Prostate gland (tissue), 2 donors: ENCODE results near the gene VPS8. TPM values are rescaled to one million over a fixed set of nuclear protein-coding genes. Genes with fewer than 3 reads are reported as not detected.

Source experiments
- DNase-seq: peaks from one replicate; pipeline ENCODE4 v3.0.0-alpha.2; 2019; ENCODE audit warnings: low spot score
- H3K27ac ChIP-seq, 2 donors: fragments of 200-600 bp; sonication (generic); 2 replicates each; pipeline ENCODE4 v1.5.1; 2017 to 2019
- H3K27me3 ChIP-seq: fragments of 200-600 bp; sonication (generic); replicated peaks from 2 replicates; pipeline ENCODE4 v1.5.1; 2019; ENCODE audit not compliant: insufficient read depth
- H3K36me3 ChIP-seq, 2 donors: fragments of 200-600 bp; sonication (generic); 1 replicate in 1 of 2; 2 replicates in 1 of 2; pipeline versions ENCODE4 v1.5.1 to v1.8.1; 2017 to 2019
- H3K4me1 ChIP-seq: fragments of 200-600 bp; sonication (generic); replicated peaks from 2 replicates; pipeline ENCODE4 v1.5.1; 2019
- H3K4me3 ChIP-seq, 2 donors: fragments of 200-600 bp; sonication (generic); 2 replicates each; pipeline ENCODE4 v1.5.1; 2017 to 2019
- H3K9me3 ChIP-seq: fragments of 200-600 bp; sonication (generic); 2 replicates; pipeline ENCODE4 v1.5.1; 2017
- POLR2A ChIP-seq: fragments of 450-650 bp; IDR thresholded peaks from one replicate; pipeline ENCODE4 v1.6.1; 2016; ENCODE audit warnings: antibody characterized with exemption, mild to moderate bottlenecking
- POLR2AphosphoS5 ChIP-seq: sonication (generic); formaldehyde crosslinking; IDR thresholded peaks from one replicate; pipeline ENCODE4 v1.6.1; 2017; ENCODE audit warnings: antibody characterized with exemption
- WGBS: methylation state at CpG from one replicate; pipeline ENCODE4 v1.1.5; 2018; 5-methylcytosine and 5-hydroxymethylcytosine counted together
- intact Hi-C: fragments of 100-400 bp; cut with DNase I; formaldehyde crosslinking; loops from one replicate; pipeline ENCODE4 v1.14.2; 2022
- total RNA-seq, 2 donors: library from RNA; depleted of rRNA; stranded (reverse); fragments of >200 nt; gene quantifications; one replicate each; pipeline ENCODE4 v1.1.0, GENCODE V29; 2016
- TF ChIP-seq, protein P1 (sequence below), 4 experiments: fragments of 200-600 bp in 2 of 4; fragments of 450-650 bp in 2 of 4; sonication (generic) in 2 of 4; IDR thresholded peaks; 1 replicate in 3 of 4; 2 replicates in 1 of 4; pipeline ENCODE4 v1.5.1; 2016 to 2019; ENCODE audit warnings: antibody characterized with exemption in 4 of 4, mild to moderate bottlenecking in 2 of 4, moderate library complexity in 2 of 4

VPS8 gene
- total RNA-seq, 2 donors from 2014 or later: 36.7 to 70.6 TPM

DNA sequence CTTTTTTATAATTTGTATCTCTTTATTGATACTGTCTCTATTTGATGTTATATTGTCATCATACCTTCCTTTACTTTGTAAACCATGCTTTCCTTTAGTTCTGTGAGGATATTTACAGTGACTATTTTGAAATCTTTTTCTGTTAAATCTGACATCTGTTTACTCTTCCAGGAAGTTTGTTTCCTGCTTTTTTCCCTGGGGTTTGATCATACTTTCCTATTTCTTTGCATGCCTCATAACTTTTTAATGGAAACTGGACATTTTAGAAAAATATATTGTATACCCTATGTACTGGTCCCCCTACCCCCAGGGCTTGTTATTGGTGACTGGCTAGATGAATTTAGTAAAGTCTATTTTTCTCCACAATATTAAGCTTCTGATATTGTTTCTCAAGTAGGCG is 225.8 kb downstream of the VPS8 start:
- no peaks in the 10 kb centered on the region for H3K4me1 ChIP-seq
- no peaks in the 10 kb centered on the region for H3K9me3 ChIP-seq
- intact Hi-C loops: no loop called here
- no peak overlapping the region for H3K4me3 ChIP-seq
- no peak for DNase-seq
- H3K36me3 ChIP-seq: no peaks in the 10 kb centered on the region
- H3K27me3 ChIP-seq: no peaks in the 10 kb centered on the region
- 100% methylated on average over 1 of the region's 1 CpG for WGBS
- TF ChIP-seq, protein P1, sequence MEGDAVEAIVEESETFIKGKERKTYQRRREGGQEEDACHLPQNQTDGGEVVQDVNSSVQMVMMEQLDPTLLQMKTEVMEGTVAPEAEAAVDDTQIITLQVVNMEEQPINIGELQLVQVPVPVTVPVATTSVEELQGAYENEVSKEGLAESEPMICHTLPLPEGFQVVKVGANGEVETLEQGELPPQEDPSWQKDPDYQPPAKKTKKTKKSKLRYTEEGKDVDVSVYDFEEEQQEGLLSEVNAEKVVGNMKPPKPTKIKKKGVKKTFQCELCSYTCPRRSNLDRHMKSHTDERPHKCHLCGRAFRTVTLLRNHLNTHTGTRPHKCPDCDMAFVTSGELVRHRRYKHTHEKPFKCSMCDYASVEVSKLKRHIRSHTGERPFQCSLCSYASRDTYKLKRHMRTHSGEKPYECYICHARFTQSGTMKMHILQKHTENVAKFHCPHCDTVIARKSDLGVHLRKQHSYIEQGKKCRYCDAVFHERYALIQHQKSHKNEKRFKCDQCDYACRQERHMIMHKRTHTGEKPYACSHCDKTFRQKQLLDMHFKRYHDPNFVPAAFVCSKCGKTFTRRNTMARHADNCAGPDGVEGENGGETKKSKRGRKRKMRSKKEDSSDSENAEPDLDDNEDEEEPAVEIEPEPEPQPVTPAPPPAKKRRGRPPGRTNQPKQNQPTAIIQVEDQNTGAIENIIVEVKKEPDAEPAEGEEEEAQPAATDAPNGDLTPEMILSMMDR (IDR thresholded peaks at IDR 0.05): no peak
- no peak for TF ChIP-seq POLR2AphosphoS5
- TF ChIP-seq POLR2A: no peak
- no peak overlapping the region for H3K27ac ChIP-seq

- Histone ChIP-seq H3K9me3 (no peaks in the 10 kb centered on the region), H3K4me1 (no peaks in the 10 kb centered on the region), H3K4me3 (no peak overlapping the region), H3K27me3 (no peaks in the 10 kb centered on the region), H3K36me3 (no peaks in the 10 kb centered on the region), H3K27ac (no peak overlapping the region)
- WGBS: 100% methylated on average over 1 of the region's 1 CpG
- no peak for DNase-seq
- TF ChIP-seq POLR2AphosphoS5 (no peak), POLR2A (no peak)
- TF ChIP-seq, protein P1 (IDR thresholded peaks at IDR 0.05): no peak
- intact Hi-C loops: no loop called here
Measured at GRCh38 chr3:185040425-185040824, 228.5 kb downstream of the VPS8 start.

GRCh38 chr3:185041540-185041939 is 229.6 kb downstream of the VPS8 start:
- Histone ChIP-seq H3K9me3 (no peaks in the 10 kb centered on the region), H3K27ac (no peak overlapping the region), H3K4me1 (no peaks in the 10 kb centered on the region), H3K4me3 (no peak overlapping the region), H3K27me3 (no peaks in the 10 kb centered on the region), H3K36me3 (no peaks in the 10 kb centered on the region)
- WGBS: 84% methylated on average over 4 of the region's 4 CpGs
- intact Hi-C loops: no loop called here
- no peak for TF ChIP-seq POLR2AphosphoS5
- TF ChIP-seq POLR2A: no peak
- TF ChIP-seq, protein P1 (IDR thresholded peaks at IDR 0.05): no peak
- no peak for DNase-seq

DNA sequence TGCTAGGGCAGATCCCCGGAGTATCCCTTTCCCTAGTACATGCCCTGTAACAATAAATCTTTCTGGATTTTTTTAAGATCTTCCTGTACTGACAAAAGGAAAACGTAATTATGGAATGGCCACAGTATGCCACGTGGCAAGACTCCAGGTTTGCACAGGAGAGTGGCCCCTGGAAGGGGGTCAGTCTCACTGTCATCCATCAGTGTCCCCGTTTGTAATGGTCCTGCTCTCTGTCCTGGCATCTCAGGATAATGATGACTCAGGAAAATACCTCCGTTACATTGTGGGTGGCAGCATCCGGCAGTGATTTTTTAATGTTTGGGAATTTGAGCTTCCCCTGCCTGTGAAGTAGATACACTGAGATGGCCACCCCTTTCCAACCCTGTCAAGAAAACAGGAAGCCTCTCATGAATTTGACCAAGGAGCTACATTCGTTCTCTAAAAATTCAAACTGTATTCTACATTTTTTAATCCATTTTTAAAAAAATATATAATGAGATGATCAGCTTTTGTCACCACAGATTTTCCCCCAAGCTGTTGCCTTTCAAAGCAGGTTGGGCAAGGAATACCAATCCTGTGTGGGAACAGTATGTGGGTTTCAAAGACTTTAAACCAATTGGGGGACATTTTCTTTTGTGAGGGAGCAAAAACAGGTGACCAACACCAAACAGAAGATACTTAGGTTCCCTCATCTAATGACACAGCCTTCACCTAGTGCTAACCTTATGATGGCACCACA is 230.5 kb downstream of the VPS8 start:
- DNase-seq: no peak

DNA sequence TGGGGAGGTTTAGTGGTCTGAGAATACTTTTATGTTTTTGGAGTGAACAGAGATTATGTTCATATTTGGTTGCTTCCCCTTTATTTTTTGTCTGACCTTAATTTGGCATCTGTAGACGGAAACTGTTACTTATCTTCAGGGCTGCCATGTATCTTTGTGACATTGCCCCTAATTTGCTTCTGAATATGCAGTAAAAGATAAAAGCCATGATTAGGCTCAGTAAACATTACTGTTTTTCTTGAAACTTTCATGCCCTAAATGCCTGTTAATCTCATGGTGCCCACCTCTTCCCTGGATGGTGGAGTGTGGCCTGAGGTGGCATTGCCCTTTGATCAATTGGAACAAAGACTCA is 234.2 kb downstream of the VPS8 start:
- H3K4me1 ChIP-seq: no peaks in the 10 kb centered on the region
- H3K9me3 ChIP-seq: no peaks in the 10 kb centered on the region
- no peaks in the 10 kb centered on the region for H3K27me3 ChIP-seq
- H3K4me3 ChIP-seq: no peak overlapping the region
- no peak overlapping the region for H3K27ac ChIP-seq
- 79% methylated on average over 1 of the region's 1 CpG for WGBS
- no peak for DNase-seq
- intact Hi-C loops: no loop called here
- H3K36me3 ChIP-seq: no peaks in the 10 kb centered on the region
- TF ChIP-seq POLR2AphosphoS5 (no peak), POLR2A (no peak)
- TF ChIP-seq, protein P1 (IDR thresholded peaks at IDR 0.05): no peak

More for the DNA sequence above, 230.5 kb downstream of the VPS8 start:
- intact Hi-C loops: no loop called here
- 62% methylated on average over 7 of the region's 7 CpGs for WGBS
- Histone ChIP-seq H3K27ac (no peak overlapping the region), H3K27me3 (no peaks in the 10 kb centered on the region), H3K4me3 (no peak overlapping the region), H3K9me3 (no peaks in the 10 kb centered on the region), H3K36me3 (no peaks in the 10 kb centered on the region), H3K4me1 (no peaks in the 10 kb centered on the region)
- TF ChIP-seq POLR2AphosphoS5 (no peak), POLR2A (no peak)
- TF ChIP-seq, protein P1 (IDR thresholded peaks at IDR 0.05): no peak
